ENCODE results near the gene PLRG1.
A peak's percentile ranks its signal among the peaks of the same experiment; 100 is the strongest.
"Not testable (repeated sequence)": the region's sequence is repeated elsewhere in the genome, so short reads cannot be mapped to it uniquely, and the experiment has no call there.

The PLRG1 gene

GRCh38 chr4:154549894-154550790 lies at the start of gene PLRG1:
Gene PLRG1, minus strand, starts transcription at chr4:154550400. Its CDS starts 92 bp downstream, at chr4:154550308.
- DNase-seq = peak; percentile 96

GRCh38 chr4:154597798-154598774 lies 47.9 kb upstream of the PLRG1 start:
- no peak for DNase-seq

GRCh38 chr4:154597281-154597680 lies 47.1 kb upstream of the PLRG1 start:
- DNase-seq = not testable (repeated sequence)

DNA sequence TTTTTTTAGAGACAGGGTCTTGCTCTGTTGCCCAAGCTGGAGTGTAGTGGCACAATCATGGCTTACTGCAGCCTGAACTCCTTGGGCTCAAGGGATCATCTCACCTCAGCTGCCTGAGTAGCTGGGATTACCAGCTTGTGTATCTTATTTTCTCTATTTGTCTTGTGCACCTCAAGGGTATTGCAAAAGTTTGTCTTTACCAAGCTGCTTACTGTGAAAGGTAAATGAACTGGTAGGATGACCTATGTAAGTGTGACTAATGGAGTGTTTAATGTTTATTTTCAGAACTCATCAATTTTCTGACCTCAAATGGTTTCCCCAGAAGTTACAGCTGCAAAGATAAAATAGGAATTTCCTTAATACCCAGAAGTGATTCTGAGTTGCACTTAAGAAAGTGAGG lies 45.6 kb upstream of the PLRG1 start:
- DNase-seq = no peak

GRCh38 chr4:154594343-154594742 lies 44.1 kb upstream of the PLRG1 start:
- DNase-seq = not testable (repeated sequence)

GRCh38 chr4:154593868-154594267 lies 43.7 kb upstream of the PLRG1 start:
- no peak for DNase-seq

DNA sequence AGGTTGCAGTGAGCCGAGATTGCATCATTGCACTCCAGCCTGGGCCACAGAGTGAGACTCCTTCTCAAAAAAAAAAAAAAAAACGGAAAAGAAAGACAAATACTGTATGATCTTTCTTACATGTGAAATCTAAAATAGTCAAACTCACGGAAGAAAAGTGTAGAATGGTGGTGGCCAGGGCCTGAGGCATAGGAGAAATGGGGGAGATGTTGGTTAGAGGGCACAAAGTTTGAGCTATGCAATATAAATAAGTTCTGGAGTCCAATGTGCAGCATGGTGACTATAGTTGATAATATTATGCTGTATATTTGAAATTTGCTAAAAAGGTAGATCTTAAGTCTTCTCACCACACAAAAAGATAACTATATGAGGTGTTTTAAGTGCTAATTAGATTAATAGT lies 41.7 kb upstream of the PLRG1 start:
- no peak for DNase-seq

DNA sequence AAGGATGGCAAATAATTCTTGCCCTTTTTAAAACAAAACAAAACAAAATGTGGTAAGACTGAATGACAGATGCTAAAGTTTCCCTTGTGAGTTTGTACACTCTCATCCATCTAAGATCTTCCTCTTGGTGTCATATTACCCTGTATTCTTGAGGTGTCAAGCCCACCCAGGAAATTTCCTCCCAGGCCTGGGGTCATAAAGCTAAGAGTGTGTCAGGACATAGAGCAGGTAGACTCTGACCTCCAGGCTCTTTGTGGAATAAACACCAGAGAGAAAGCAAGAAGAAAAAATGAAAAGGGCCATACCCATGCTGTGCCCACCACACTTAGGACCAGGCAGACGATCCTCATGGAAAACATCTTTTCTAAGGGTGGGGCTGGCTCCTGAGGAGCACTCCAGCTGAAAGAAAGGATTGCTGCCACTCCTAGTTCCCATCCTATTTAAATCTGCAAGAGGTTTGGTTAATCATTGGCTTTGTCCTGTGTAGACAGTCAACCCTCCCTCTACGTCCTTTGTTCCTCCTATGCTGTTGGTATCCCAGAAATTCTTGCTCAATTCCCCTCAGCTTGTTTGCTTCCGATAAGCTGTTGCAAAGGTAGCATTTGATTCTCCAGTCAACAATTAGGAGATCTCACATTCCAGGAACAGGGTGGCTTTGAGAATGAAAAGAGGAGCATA lies 40.3 kb upstream of the PLRG1 start, which contains the start of gene FGA:
FGA (minus strand) TSS at position 414 of the 678 bp plus-strand sequence; CDS start at position 359, 55 bp downstream.
- no peak for DNase-seq

- DNase-seq = no peak
Observed at GRCh38 chr4:154589296-154590197, 39.3 kb upstream of the PLRG1 start.

DNA sequence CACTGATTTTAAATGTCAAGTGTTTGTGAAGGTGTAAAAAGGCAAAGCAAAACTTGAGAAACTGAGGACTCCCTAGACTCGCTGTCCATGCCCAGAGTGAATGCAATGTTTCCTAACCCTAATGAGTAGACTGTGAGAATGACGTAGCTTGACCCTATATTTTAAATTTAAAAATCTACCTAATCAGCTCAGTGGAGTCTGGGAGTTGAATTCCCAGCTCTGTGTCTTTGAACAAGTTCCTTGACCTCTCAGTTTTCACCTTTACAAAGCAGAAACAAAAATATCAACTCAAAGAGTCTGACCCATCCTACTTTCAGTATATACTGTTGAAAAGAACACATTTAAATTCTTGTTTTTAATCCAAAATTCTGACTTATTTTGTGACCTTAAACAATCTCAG lies 38.0 kb upstream of the PLRG1 start:
- DNase-seq = no peak

DNA sequence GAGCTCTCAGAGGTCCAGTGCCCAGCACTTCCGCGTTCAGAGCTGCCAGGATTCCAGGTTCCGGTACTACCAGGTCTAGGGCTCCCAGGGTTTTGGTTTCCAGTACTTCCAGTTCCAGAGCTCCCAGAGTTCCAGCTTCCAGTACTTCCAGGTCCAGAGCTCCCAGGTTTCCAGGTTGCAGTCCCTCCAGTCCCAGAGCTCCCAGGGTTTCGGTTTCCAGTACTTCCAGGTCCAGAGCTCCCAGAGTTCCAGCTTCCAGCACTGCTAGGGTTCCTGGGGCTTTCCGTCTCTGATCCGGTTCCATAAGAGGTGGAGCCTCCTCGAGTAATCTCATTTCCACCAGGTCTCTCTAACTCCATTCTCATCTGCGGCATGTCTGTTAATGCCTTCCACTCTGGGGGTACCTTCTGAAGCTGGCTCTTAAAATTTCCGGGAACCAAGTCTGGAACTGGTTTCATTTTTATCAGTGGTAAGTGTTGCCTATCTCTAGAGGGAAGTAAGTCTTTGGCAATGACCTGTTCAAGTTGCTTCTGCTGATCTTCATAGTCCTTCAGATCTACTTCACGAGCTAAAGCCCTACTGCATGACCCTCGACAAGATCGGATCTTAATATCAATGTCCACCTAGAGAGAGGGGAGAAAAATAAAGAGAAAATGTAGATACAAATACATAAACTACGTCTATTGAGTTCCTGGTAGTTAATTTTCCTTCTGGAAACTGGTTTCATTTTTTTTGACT lies 36.3 kb upstream of the PLRG1 start:
- no peak for DNase-seq

DNA sequence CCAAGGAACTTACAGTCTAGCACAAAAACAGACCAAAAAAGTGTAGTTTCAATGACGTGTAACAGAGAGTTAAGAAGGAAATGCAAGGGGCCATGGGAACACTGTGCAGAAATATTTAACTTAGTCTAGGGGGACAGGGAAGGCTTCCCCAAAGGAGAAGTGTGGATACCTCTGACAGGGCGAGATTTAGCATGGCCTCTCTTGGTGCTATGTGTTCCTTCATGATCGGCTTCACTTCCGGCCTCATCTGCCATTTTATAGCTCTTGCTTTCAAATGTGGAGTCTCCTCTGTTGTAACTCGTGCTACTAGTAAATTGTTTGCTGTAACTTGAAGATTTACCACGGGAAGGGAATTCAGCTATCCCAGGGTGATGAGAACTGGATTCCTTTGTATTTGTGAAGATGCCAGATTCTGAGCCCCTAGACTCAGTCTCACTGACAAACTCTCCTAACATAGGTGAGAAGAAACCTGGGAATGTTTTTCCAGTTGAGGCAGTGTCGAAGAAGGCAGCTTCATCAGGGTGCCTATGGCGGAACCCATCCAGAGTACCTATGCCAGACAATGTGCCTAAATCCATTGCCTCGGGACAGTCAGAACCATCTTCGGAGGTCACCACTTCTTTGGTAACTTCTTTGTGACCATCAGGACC lies 35.3 kb upstream of the PLRG1 start:
- DNase-seq = no peak

GRCh38 chr4:154584259-154584658 lies 34.1 kb upstream of the PLRG1 start:
- DNase-seq = no peak

DNA sequence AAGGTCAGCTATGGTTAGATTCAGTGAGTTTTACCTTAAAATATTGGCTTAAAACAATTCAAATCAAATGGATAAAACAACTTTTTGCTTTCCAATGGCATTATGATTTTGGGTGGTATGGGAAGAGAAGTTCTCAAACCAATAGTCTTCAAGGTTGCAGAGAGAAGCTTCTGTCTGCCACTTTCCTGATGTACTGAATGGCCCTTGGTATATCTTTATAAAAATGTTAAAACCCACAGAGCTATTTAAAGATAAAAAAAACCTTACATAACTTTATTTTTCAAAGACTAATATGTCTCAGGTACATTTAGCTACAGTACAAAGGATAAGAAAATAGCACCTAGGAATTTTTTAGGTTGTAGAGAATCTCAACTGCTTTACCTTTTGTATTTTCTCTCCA lies 33.5 kb upstream of the PLRG1 start:
- no peak for DNase-seq

DNA sequence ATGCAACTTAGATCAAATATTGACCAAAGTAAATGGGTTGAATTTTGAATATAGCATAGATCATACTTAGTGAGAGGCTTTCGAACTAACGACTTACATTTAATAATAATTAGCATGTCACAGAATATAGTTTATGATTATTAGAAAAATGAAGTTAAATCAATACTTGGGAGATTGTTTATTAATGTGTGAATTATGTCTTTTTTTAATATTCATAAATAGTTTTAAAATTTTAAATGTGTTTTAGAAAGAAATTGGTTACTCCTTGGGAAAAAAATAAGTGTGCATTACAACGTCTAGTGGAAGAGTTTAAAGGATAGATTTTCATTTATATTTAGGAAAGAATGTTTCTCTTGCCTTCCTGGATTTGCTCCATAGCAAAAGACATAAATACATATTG lies 33.0 kb upstream of the PLRG1 start:
- DNase-seq = no peak

DNA sequence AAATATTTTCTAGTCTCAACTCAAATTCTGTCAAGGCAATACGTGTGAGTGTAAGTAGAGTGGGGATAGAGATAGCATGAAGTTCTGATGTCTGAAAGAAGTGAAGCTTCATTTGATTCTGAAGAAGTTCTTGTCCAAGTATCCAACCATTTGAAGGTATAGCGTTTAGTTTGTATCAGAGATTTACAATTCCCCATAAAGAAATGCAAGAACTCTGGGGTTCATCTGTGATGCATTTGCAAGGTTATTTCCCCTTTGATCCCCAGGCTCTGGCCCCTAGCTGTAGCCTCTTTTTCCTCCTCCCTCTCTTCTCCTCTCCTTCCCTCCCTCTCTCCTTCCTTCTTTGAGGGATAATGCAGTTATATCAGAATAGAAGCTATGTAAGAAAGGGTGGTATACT lies 32.5 kb upstream of the PLRG1 start:
- no peak for DNase-seq

DNA sequence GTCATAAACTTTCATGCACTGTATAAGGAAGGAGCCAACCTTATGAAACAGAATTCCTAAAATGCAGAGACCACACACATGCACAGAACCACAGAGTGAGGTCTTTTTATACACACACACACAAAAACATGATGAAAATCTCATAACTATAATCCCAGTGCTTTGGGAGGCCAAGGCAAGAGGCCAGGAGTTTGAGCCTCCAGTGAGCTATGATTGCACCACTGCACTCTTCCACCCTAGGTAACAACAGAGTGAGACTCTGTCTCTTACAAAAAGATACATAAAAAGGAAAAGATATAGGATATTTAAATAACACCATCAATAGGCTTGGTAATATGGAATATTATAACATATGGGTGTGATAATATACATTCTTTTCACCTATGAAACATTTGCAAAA lies 29.7 kb upstream of the PLRG1 start:
- DNase-seq = no peak

- DNase-seq = no peak
Observed at GRCh38 chr4:154578919-154579318, 28.7 kb upstream of the PLRG1 start.

DNA sequence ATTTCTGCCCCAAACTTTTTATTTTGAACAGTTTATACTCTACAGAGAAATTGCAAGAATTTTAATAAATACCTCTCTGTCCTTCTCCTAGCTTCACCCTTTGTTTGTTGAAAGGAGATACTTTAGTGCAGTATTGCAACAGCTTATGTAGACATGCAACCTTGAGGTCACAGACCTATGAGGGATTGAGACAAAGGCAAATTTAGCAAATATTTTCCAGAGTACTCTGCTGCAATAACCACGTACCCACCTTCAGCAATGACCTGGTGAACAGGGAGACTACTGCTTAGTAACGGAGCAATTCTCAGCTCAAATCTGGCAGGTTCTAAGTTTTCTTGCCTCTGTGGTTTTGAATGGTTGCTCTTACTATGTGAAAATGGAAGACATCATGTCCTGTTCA lies 27.1 kb upstream of the PLRG1 start:
- no peak for DNase-seq

- DNase-seq = no peak
Observed at GRCh38 chr4:154574311-154574710, 24.1 kb upstream of the PLRG1 start.

Measured in CD4-positive, alpha-beta T cell treated with Interleukin-12 subunit alpha and Interleukin-12 subunit beta, for 1 hour (primary cell).